NCI-H226 (cell line): Measurements from ENCODE around the gene AHRR.
"Not testable (repeated sequence)": the region's sequence is repeated elsewhere in the genome, so short reads cannot be mapped to it uniquely, and the experiment has no call there.

Experiments used
- DNase-seq: peaks from one replicate; pipeline ENCODE4 v3.0.0-alpha.2; 2015

The AHRR gene

DNA sequence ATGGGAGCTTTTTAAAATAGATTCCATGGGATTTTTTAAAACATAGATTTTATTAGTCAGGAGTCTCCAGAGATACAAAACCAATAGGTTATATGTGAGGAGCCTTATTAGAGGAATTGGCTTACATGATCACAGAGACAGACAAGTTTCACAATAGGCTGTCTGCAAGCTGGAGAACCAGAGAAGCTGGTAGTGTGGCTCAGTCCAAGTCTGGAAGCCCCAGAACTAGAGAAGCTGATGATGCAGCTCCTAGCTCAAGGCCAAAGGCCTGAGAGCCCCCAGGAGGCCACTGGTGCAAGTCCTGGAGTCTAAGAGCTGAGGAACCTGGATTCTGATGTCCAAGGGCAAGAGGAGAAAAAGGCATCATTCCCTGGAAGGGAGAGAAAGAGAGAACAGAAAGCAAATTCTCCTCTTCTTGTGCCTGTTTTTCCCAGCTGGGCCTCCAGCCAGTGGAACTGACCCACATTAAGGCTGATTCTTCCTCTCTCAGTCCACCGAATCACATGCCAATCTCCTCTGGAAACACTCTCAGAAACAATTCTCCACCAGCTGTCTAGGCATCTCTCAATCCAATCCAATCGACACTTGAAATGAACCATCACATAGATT lies 59.3 kb downstream of the AHRR start:
- no peak for DNase-seq

DNA sequence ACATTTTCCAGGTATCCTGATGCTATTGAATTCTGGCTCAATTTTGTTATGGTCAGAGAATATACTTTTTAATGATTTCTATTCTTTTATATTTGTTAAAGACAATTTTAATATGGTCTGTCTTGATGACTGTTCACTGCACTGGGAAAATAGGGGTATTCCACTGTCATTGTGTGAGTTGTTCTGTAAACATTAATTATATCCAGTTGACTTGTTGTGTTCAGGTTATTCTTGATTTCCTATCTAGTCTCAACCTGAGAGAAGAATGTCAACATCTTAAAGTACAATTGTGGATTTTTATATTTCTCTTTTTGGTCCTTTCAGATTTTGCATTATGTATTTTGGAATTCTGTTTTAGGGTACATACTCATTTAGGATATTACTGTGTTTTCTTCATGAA lies 61.6 kb downstream of the AHRR start:
- DNase-seq: no peak

DNA sequence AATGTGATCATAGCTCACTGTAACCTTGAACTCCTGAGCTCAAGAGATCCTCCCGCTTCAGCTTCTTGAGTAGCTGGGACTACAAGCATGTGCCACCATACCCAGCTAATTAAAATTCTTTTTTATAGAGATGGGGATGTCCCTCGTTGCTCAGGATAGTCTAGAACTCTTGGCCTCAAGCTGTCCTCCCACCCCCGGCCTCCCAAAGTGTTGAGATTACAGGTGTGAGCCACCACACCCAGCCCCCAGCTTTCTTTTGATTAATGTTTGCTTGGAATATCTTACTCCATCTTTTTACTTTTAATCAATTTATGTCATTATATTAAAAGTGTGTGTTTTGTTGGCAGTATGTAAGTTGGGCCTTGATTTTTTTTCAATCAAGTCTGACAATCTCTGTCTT lies 62.1 kb downstream of the AHRR start:
- no peak for DNase-seq

DNA sequence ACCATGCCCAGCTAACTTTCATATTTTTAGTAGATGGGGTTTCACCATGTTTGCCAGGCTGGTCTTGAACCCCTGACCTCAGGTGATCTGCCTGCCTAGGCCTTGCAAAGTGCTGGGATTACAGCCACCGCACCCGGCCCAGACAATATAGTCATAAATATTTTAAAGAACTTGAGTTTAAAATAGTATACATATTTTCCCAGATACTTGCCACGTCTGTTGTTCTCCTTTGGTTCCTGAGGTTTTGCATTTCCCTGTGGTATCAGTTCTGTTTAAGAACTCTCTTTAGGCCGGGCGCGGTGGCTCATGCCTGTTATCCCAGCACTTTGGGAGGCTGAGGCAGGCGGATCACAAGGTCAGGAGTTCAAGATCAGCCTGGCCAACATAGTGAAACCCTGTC lies 63.1 kb downstream of the AHRR start:
- DNase-seq: not testable (repeated sequence)

DNA sequence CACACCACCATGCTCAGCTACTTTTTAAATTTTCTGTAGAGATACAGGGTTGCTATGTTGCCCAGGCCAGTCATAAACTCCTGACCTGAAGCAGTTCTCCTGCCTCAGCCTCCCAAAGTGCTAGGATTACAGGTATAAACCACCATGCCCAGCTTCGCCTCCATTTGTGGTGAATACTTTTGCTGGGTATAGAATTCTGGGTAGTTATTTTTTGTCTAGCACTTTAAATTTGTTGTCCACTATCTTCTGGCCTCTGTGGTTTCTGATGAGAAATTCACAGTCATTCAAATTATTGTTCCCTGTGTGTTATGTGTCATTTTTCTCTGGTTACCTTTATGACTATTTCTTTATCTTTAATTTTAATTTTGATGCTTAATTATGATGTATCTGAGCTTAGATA lies 63.8 kb downstream of the AHRR start:
- no peak for DNase-seq

DNA sequence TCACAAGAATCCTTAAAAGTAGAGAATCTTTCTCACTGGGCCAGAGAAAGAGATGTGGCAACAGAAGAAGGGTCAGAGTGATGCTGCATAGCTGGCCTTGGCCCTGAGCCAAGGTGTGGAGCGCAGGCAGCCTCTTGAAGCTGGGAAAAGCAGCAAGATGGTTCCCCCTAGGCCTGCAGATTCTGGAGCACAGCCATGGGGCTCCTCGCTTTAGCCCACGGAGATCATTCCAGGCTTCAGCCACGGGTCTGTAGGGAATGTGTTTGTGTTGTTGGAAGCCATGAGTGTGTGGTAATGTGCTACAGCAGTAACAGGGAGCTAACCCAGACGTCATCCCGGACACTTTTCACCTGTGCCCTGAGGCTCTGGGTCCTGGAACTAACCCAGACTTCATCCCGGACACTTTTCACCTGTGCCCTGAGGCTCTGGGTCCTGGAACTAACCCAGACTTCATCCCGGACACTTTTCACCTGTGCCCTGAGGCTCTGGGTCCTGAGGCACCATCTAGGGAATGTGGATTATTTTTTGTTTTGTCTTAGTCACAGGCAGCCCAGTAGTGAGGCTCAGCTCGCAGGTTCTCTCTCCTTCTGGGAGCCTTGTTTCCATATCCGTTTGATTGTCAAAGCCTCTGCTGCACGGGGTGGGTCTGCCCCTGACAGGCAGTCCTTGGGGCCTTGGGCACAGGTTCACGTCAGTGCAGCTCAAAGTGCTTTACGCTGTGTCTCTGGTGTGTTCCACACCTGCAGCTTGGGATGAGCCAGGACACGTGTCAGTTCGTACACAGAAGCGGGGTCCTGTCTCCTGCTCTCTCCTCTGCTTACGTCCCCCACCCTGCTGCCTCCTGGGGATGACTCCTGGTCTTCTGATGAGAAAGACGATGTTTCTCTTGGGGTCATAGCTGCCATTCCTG lies 65.2 kb downstream of the AHRR start:
- peak; percentile 24 for DNase-seq

DNA sequence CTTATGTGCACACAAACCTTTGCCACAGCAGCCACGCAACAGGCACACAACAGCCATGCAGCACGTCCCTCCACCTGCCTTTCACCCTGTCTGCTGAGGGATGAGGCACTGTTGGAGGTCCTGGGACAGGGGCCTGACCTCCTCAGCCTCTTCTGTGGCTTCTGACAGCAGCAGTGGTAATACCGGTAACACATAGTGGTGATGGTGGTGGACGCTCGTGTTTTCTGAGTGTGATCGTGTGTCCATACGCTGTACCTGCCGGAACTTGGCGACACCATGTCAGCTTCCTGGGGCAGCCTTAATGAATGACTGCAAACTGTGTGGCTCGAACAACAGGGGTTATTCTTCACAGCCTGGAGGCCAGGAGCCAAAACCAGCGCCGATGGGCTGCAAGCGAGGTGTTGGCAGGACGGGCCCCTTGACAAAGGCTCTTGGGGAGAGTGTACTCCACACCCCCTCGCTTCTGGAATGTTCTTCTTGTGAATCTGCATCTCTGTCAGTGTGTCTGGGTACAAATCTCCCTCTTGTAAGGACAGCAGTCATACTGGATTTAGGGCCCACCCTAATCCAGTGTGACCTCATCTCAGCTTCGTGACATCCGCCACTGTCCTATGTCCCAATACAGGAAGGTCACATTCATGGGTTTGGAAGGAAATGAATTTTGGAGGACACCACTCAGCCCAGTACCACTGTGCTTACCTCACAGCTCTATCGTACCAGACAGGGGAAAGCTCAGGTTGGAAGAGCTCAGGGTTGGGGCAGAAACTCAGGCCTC lies 66.2 kb downstream of the AHRR start:
- no peak for DNase-seq

DNA sequence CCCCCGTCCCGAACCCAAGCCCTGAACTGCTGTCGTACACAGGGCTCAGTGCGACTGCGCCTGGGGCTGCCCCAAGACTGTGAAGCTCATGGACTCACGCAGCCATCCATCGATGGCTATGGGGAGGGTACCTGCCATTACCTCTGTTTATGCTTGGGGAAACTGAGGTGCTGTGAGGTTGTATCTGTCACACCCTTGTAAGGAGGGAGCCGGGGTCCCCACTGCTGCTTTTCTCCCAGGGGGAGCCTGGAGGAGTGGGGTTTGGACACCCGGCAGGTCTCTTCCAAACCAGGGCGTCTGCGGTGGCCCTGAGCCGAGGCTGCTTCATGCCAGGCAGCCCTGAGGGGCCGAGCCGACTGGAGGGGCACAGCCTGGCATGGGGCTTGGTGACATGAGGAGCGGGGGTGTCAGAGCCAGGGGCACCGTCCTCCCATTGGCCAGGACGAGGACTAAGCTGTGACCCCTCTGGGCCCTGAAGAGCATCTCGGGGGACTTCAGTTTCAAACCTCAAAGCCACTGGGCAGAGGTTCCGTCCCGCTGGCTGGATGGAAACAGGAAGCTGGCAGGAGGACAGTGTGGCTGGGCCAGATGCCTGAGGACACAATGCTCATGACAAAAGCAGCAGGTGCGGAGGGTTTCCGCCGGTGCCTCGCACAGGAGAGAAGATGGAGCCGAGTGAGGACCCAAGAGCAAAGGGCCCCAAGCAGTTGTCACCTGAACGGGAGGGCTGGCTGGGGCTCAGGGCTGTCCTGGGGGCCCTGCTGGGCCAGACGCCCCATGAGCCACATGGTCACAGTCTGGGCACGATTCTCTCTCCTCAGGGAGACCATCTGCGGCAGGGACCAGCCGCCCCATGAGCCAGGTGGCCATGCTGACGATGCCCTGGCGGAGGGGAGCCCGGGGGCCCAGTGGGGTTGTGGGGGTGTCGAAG lies 67.0 kb downstream of the AHRR start:
- DNase-seq: no peak

DNA sequence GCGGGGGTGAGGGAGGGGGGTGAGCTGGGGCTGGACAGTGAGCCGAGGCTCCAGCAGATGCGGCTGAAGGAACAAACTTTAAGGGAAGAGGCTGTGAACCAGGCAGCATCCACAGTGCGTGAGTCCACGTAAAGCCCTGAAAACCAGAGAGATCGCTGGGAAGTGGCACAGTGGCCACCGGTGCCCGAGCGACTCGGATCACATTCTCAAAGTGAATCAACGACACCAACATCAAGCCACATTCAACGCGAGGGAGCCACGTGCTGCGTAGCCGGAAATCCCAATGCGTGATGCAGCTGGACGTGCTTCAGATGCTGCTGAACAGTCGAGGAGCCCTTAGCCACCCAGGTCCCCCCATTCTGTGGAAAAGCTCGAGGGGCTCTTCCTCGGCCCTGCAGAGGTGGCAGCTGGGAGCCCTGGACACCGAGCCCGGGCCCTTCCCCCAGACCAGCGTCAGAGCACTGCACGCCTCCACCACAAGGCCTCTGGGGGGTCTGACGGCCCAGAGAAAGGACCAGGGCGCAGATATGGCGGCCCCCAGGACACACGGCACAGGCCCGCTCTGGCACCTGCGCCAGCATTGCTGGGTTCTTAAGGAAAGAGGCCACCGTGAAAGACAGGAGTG lies 67.8 kb downstream of the AHRR start:
- DNase-seq: no peak

DNA sequence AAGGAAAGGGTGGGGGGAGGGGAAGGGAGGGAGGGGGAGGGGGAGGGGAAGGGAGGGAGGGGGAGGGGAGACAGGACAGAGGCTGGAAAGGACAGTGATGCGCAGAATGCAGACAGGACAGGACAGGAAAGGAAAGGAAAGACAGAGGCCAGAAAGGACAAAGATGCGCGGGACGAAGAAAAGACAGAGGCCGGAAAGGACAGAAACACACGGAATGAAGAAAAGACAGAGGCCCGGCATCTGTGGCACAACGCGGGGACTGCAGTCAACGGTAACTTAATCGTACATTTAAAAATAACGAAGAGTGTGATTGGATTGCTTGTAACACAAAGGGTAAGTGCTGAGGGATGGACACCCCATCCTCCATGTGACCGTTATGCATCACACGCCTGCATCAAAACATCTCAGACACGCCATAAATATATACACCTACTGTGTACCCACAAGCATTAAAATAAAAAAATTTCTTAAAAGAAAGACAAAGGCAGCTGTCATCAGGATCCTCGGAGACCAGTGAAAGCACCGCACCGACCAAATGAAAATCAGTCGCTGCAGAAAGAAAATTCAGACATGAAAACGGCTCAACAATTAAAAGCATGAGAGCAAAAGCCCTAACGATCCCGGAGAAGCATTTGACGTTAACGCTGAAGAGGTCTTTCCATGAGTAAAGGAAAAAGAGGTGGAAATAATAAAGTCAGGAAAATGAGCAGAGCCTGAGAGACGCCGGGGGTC lies 68.5 kb downstream of the AHRR start:
- no peak for DNase-seq

DNA sequence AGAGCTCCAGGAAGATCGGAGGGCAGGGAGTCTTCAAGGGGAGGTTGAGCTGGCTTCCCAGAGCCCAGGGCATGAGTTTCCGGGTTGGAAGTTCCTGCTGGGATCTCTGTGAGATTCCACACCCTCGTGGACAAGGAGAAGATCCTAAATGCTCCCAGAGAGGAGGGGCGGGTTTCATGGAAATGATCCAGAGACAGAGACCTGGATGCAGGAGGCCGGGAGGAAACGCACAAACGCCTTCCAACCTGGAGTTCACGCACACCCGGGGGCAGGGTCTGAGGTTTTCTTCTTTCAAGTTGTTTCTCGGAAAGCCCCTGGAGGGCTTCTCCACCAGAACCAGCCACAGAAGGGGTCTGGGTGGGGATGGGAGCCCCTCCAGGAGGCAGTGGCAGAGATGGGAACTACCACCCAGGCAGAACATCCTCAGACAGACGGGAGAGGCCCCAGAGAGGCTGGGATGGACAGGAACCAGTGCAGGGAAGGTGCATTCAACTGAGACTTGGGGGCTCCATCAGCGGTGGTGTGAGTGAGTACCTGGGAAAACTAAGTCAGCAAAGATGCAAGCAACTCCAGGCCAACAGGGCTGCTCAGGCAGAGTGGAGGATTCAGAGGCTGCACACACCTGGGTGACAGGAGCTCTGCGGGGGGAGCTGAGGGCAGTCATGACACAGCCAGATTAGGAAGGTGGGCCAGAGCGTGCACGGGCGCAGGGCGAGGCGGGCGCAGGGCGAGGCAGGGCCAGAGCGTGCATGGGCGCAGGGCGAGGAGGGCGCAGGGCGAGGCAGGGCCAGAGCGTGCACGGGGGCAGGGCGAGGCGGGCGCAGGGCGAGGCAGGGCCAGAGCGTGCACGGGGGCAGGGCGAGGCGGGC lies 69.3 kb downstream of the AHRR start:
- no peak for DNase-seq

DNA sequence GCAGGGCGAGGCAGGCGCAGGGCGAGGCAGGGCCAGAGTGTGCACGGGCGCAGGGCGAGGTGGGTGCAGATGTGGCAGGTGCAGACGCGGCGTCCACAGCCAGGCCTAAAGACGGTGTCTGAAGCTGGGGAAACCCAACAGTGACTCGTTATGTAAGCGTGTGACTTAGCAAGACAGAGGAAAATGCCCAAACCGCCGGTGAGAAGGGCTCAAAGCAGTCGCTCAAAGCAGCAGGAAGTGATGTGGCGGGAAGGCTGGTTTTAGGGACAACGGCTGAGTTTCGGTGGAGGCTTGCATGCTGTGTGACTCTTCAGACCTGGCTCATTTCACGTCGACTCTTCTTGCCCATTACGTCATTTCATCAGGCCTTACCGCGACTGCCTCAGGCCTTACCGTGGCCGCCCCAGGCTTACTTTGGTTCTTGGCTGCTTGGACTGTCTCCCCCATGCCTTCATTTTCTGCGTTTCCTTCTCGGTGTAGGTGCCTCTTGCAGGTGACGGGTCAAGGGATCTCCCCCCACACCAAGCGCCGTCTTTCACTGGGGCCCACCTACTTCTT lies 71.0 kb downstream of the AHRR start:
- no peak for DNase-seq

DNA sequence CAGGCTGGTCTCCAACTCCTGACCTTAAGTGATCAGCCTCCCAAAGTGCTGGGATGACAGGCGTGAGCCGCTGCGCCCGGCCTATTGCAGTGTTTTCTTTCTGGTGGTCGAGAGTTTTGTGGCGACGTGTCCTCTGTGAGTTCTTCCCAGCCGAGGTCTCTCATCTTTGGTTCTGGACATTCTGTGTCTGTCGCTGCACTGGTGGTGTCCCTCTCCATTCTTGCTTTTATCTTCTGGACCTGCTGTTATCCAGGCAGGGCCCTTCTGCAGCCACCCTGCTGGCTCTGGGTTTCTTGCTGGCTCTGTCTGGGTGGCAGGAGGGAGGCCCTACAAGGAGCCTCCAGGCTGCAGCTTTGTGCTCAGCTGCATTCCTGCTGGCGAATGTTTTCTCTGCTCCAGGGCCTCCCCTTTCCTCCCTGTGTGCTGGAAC lies 72.3 kb downstream of the AHRR start:
- no peak for DNase-seq

DNA sequence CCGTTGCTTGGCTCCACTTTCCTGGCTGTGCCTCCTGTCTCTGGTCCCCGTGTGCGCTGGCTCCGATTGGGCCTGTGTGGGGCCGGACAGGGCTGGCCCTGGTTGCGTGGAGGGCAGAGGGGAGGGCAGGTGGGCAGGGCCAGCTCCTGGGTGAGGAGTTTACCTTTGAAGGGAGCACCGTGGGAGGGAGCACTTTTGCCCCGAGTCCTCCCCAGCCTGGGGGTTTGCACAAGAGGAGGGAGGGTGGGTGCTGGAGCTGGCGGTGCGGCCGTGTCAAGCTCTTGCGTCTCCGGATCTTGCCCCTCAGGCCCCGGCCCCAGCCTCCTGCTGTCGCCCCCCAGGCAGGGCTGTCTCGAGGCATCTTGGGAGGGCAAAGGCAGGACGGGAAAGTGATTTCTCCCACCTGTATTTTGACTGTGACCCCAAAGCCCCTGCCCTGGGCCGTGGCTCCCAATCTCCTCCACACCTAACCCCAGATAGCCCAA lies 73.2 kb downstream of the AHRR start:
- DNase-seq: no peak

DNA sequence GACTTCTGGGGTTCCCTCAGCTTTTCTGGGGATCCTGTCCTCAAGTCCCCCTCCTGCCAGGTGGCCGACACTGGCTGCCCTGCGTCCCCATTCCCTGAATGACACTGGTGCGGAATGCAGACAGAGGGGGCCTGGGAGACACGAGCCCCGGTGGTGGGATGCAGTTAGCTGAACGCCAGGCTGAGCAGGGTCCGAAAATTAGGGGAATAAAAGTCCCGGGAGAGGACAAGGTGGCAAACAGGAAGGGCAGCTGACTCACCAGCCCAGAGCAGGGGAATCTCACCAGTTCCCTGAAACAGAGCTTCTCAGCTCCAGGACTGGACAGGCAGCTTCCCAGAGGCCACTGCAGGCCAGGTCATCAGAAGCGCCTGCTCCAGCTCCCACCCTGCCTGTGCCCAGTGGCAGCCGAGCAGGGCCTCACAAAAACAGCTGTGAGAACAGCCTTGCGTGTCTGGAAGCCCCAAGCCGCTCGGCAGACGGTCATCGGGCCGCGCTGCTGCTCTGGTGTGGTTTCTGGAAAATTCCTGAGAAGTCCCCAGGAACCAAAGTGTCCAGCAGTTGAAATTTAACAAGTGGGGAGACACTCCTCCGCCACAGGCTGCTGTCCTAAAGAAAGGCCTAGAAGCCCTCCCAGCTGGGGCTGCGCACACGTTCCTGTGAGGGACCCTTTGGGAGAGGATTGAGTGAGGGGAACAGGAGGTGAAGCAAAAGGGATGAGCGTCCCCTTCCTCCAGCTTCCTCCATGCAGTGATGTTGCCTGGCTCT lies 73.8 kb downstream of the AHRR start:
- DNase-seq: peak; percentile 15

DNA sequence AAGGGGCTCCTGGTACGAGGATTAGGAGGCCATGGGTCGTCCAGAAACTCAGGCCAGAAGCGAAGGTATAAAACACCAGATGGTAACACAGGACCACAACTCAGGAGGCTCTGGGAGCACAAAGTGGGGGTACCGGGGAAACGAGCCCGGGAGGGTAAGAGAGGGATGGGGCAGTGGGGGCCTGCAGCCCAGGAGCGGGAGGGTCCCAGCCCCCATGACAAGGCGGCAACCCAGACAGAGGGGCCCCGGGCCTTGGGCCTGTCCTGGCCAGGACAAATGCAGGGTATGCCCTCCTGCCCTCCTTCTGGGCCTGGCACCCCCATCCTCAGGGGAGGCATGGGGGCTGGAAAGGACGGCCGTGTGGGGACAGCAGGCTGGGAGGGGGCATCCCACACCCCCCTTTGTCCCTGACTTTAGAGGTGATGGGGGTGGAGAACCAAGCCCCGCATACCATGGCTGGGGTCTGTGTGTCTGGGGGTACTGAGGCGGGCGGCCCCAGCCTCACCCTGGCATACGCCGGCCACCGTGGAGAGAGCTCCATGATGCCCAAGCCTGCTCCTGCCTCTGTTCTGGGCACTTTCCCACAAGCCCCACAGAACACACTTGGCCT lies 74.5 kb downstream of the AHRR start:
- DNase-seq: no peak

DNA sequence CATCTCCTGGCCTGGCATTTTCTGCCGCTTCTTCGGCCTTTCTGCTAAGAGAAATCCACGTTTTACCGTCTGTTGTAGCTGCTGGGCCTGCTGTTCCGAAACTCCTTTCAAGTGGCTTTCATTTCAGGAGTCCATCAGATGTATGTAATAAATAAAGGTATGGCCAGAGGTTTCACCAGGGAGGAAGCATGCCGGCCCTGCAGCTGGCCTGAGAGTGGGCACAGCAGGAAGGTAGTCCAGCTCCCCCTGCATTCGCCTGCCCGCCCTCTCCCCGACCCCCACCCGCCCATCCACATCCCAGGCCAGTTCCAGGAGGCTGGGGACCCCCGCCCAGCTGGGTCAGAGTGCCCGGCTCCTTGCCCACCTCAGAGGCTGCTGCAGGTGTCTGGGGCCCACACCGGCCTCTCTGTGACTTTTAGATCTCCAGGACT lies 75.0 kb downstream of the AHRR start:
- no peak for DNase-seq

DNA sequence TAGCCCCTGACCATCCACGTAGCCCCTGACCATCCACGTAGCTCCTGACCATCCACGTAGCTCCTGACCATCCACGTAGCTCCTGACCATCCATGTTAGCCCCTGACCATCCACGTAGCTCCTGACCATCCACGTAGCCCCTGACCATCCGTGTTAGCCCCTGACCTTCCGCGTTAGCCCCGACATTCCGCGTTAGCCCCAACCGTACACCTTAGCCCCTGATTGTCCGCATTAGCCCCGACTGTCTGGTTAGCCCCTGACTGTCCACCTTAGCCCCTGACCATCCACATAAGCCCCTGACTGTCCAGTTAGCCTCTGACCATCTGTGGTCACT lies 76.6 kb downstream of the AHRR start:
- DNase-seq: not testable (repeated sequence)
